Raji (cell line): Measurements from ENCODE around the gene CCDC134.

Experiments
- POLR2A ChIP-seq: IDR thresholded peaks from 2 replicates; pipeline ENCODE4 v1.6.1; 2011; ENCODE audit warnings: low read depth, low read length, control low read depth; ENCODE audit not compliant: insufficient read depth

The CCDC134 gene

GRCh38 chr22:41875531-41876270 lies 75.2 kb downstream of the CCDC134 start:
- TF ChIP-seq POLR2A = no peak
